ENCODE measurements around the gene ADRM1. TPM values are rescaled to one million over a fixed set of nuclear protein-coding genes. Genes with fewer than 3 reads are reported as not detected.
A peak's percentile ranks its signal among the peaks of the same experiment; 100 is the strongest.

ADRM1 gene
- polyA plus RNA-seq, 2 of the 4 experiments (the other 2 are of a cell fraction): 87.9 to 130 TPM

DNA sequence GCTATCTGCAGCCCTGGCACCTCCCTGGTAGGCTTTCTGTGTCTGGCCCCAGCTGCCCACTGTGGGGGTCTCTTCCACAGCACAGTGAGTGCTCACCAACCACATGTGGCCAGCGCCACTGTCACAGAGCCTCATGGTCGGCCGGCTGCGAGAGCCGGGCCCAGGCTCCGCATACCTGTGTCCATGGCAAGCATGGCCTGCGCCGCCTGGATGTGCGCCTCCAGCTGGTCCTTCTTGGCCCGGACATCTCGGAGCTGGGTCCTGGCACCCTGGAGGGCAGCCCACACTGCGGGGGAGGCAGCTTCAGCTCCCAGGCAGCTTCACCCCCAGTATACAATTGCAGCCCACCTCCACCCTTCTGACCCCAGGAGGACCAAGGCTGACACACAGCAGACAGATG lies 13.0 kb downstream of the ADRM1 start:
- no peak for ATAC-seq
- H3K4me3 ChIP-seq: peak overlapping the region; percentile 26; the same call in 1 of the 3 replicates
- ChIA-PET POLR2A (no interaction called here), CTCF (interaction anchor here (0.9 to 4.9 kb wide), 4 partner anchors 9 to 66 kb away, joined by 3 to 29 read pairs (median 13); partner anchors contain the start of gene ADRM1)
- FAIRE-seq: no peak
- H3K9me3 ChIP-seq: peaks cover 33% of the 10 kb centered on the region
- H3K27ac ChIP-seq: peak overlapping the region in 1 of 2 experiments; percentile 70; a peak in 3 of 6 replicates
- no peak for TF ChIP-seq RCOR1 (IDR thresholded peaks at IDR 0.05; ENCODE audit: low read depth, low read length)
- TF ChIP-seq ZC3H11A (IDR thresholded peaks at IDR 0.05): no peak
- no peak for TF ChIP-seq KDM5A (IDR thresholded peaks at IDR 0.05)
- TF ChIP-seq, protein P1, sequence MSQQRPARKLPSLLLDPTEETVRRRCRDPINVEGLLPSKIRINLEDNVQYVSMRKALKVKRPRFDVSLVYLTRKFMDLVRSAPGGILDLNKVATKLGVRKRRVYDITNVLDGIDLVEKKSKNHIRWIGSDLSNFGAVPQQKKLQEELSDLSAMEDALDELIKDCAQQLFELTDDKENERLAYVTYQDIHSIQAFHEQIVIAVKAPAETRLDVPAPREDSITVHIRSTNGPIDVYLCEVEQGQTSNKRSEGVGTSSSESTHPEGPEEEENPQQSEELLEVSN (IDR thresholded peaks at IDR 0.05; ENCODE audit: borderline replicate concordance, low read depth): no peak
- TF ChIP-seq, protein P2, sequence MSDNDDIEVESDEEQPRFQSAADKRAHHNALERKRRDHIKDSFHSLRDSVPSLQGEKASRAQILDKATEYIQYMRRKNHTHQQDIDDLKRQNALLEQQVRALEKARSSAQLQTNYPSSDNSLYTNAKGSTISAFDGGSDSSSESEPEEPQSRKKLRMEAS (IDR thresholded peaks at IDR 0.05): no peak
- TF ChIP-seq NFE2L2 (conservative IDR thresholded peaks at IDR 0.05; ENCODE audit: low read length): no peak
- no peak for TF ChIP-seq HDAC2 (IDR thresholded peaks at IDR 0.05)
- TF ChIP-seq SMC3 (IDR thresholded peaks at IDR 0.05): no peak
- no peak for TF ChIP-seq FOSB (CRISPR knock-in tag; IDR thresholded peaks at IDR 0.05)
- TF ChIP-seq POLR2A (IDR thresholded peaks at IDR 0.05; ENCODE audit: low read length): no peak
- TF ChIP-seq BHLHE40 (IDR thresholded peaks at IDR 0.05; ENCODE audit: low read depth, low read length): no peak
- no peak for TF ChIP-seq GATA3 (IDR thresholded peaks at IDR 0.05; ENCODE audit: borderline replicate concordance)
- TF ChIP-seq JUN (IDR thresholded peaks at IDR 0.05): no peak
- TF ChIP-seq FOXS1 (CRISPR knock-in tag; IDR thresholded peaks at IDR 0.05): no peak
- no peak for TF ChIP-seq MAZ (IDR thresholded peaks at IDR 0.05; ENCODE audit: borderline replicate concordance, low read depth, low read length)
- no peak for TF ChIP-seq EHF (CRISPR knock-in tag; IDR thresholded peaks at IDR 0.05)
- no peak for TF ChIP-seq REST (IDR thresholded peaks at IDR 0.05)
- no peak for TF ChIP-seq EHMT2 (IDR thresholded peaks at IDR 0.05; ENCODE audit: low read depth)
- TF ChIP-seq CHD2 (IDR thresholded peaks at IDR 0.05; ENCODE audit: low read length, partially characterized antibody): no peak
- TF ChIP-seq ZFP36 (IDR thresholded peaks at IDR 0.05; ENCODE audit: borderline replicate concordance, partially characterized antibody): no peak
- WGBS (ENCODE audit: missing lambda C conversion rate): 100% methylated on average over 5 of the region's 12 CpGs
- DNase-seq (ENCODE audit: low read depth in 1 of 2, low spot score in 1 of 2): no peak
- H3K4me1 ChIP-seq: peaks cover 5% of the 10 kb centered on the region; the same call in 2 of the 3 replicates
- no peak overlapping the region for H3K4me2 ChIP-seq

- H3K4me2 ChIP-seq: no peak overlapping the region
- no peak for FAIRE-seq
- peak overlapping the region; percentile 26; the same call in 1 of the 3 replicates for H3K4me3 ChIP-seq
- DNase-seq (ENCODE audit: low read depth in 1 of 2, low spot score in 1 of 2): no peak
- ChIA-PET POLR2A (no interaction called here), CTCF (interaction anchor here (0.9 to 4.9 kb wide), 5 partner anchors 10 to 66 kb away, joined by 3 to 29 read pairs (median 6); partner anchors contain the start of gene ADRM1)
- TF ChIP-seq EP300 (IDR thresholded peaks at IDR 0.05): no peak
- TF ChIP-seq FOSB (CRISPR knock-in tag; IDR thresholded peaks at IDR 0.05): no peak
- no peak for TF ChIP-seq TFCP2L1 (CRISPR knock-in tag; IDR thresholded peaks at IDR 0.05)
- no peak for TF ChIP-seq POLR2A (IDR thresholded peaks at IDR 0.05; ENCODE audit: low read length)
- TF ChIP-seq RFX5 (IDR thresholded peaks at IDR 0.05): no peak
- TF ChIP-seq, protein P3, sequence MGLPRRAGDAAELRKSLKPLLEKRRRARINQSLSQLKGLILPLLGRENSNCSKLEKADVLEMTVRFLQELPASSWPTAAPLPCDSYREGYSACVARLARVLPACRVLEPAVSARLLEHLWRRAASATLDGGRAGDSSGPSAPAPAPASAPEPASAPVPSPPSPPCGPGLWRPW (IDR thresholded peaks at IDR 0.05): no peak
- TF ChIP-seq GATA3 (IDR thresholded peaks at IDR 0.05; ENCODE audit: borderline replicate concordance): no peak
- TF ChIP-seq NR3C1 (IDR thresholded peaks at IDR 0.05): no peak
- WGBS (ENCODE audit: missing lambda C conversion rate): 90% methylated on average over 25 of the region's 40 CpGs
- H3K9me3 ChIP-seq: peaks cover 33% of the 10 kb centered on the region
- no peak for ATAC-seq
- peak overlapping the region in 1 of 2 experiments; percentile 70; a peak in 3 of 6 replicates for H3K27ac ChIP-seq
- peaks cover 5% of the 10 kb centered on the region; the same call in 1 of the 3 replicates for H3K4me1 ChIP-seq
Observed at GRCh38 chr20:62316331-62317166, 13.8 kb downstream of the ADRM1 start.
